DND-41 (cell line): ENCODE results near the gene CFAP61.

Experiments
- ATAC-seq: fragments of 200-7000 bp; cut with Tn5 transposase; 3 replicates; pipeline ENCODE4 v1.9.1; 2021; ENCODE audit warnings: low read depth; ENCODE audit not compliant: insufficient read depth
- DNase-seq: peaks from one replicate; pipeline ENCODE4 v3.0.0-alpha.2; 2020
- H2AFZ ChIP-seq: 2 replicates; pipeline ENCODE4 v1.6.0; 2012; ENCODE audit warnings: low read depth, low read length
- H3K27ac ChIP-seq: 2 replicates; pipeline ENCODE4 v1.5.1; 2012; ENCODE audit warnings: low read length, inconsistent platforms
- H3K27me3 ChIP-seq: fragments of 200-600 bp; sonication (generic); 2 replicates; pipeline ENCODE4 v1.6.0; 2012; ENCODE audit warnings: low read length, mild to moderate bottlenecking, inconsistent platforms; ENCODE audit not compliant: insufficient read depth, poor library complexity
- H3K36me3 ChIP-seq: 2 replicates; pipeline ENCODE4 v1.5.1; 2012; ENCODE audit warnings: low read length, inconsistent platforms; ENCODE audit not compliant: insufficient read depth
- H3K4me1 ChIP-seq: 2 replicates; pipeline ENCODE4 v1.5.1; 2012; ENCODE audit warnings: mild to moderate bottlenecking, low read length; ENCODE audit not compliant: insufficient read depth
- H3K4me2 ChIP-seq: 2 replicates; pipeline ENCODE4 v1.6.0; 2012; ENCODE audit warnings: mild to moderate bottlenecking, moderate library complexity, low read length, inconsistent platforms; ENCODE audit not compliant: insufficient read depth
- H3K4me3 ChIP-seq, 2 experiments: fragments of 200-600 bp in 1 of 2; shearing (Covaris generic) in 1 of 2; 2 replicates each; pipeline ENCODE4 v1.5.1; 2012 to 2016; ENCODE audit warnings: inconsistent platforms in 2 of 2, low read length in 2 of 2, mild to moderate bottlenecking in 2 of 2, low read depth in 1 of 2, moderate library complexity in 1 of 2
- H3K79me2 ChIP-seq: 2 replicates; pipeline ENCODE4 v1.6.0; 2012; ENCODE audit warnings: low read length, inconsistent platforms; ENCODE audit not compliant: insufficient read depth
- H3K9ac ChIP-seq: 2 replicates; pipeline ENCODE4 v1.6.0; 2012; ENCODE audit warnings: low read depth, mild to moderate bottlenecking, inconsistent platforms, low read length, moderate library complexity
- H3K9me3 ChIP-seq: 2 replicates; pipeline ENCODE4 v1.5.1; 2012; ENCODE audit warnings: low read length, moderate library complexity, mild to moderate bottlenecking, inconsistent platforms; ENCODE audit not compliant: insufficient read depth, severe bottlenecking
- H4K20me1 ChIP-seq: 2 replicates; pipeline ENCODE4 v1.6.0; 2012; ENCODE audit warnings: low read length; ENCODE audit not compliant: insufficient read depth
- CTCF ChIP-seq: IDR thresholded peaks from 2 replicates; pipeline ENCODE4 v1.5.1; 2012; ENCODE audit warnings: borderline replicate concordance, low read length, moderate library complexity, mild to moderate bottlenecking; ENCODE audit not compliant: poor library complexity, severe bottlenecking; ENCODE audit errors: extremely low read depth
- EZH2 ChIP-seq: IDR thresholded peaks from 3 replicates; pipeline ENCODE4 v1.6.1; 2012; ENCODE audit warnings: borderline replicate concordance, low read depth, mild to moderate bottlenecking, moderate library complexity, low read length, inconsistent platforms; ENCODE audit not compliant: severe bottlenecking

The CFAP61 gene

GRCh38 chr20:20138301-20139064 is 86.2 kb downstream of the CFAP61 start:
- Histone ChIP-seq H3K9me3 (no peaks in the 10 kb centered on the region), H3K4me2 (no peak overlapping the region), H3K4me1 (no peaks in the 10 kb centered on the region), H3K4me3 (no peak overlapping the region), H3K36me3 (no peaks in the 10 kb centered on the region), H4K20me1 (no peaks in the 10 kb centered on the region), H3K27ac (no peak overlapping the region), H3K9ac (no peak overlapping the region), H3K79me2 (no peaks in the 10 kb centered on the region), H2AFZ (no peak overlapping the region), H3K27me3 (no peaks in the 10 kb centered on the region)
- DNase-seq (no peak), ATAC-seq (no peak)
- no peak for TF ChIP-seq CTCF
- no peak for TF ChIP-seq EZH2

DNA sequence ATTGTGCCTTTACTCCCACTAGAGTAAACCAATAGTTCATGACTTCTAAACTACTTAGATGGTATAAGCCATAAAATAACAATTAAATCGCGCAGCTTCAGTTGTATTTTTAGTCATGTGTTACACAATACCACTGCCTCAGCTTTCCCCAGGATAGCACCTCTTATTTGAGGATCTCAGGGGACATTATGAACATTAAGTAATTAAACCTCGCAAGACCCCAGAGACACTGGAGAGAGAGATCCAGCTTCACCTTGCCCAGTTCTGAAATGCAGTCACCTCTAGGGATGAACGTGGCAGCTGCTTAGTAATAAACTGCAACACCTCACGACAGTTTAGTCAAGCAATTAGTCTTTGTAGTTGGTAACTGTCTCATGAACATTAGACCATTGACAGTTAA is 87.1 kb downstream of the CFAP61 start:
- Histone ChIP-seq H3K27me3 (no peaks in the 10 kb centered on the region), H3K9ac (no peak overlapping the region), H3K4me2 (no peak overlapping the region), H3K79me2 (no peaks in the 10 kb centered on the region), H3K4me3 (no peak overlapping the region), H3K27ac (no peak overlapping the region), H3K9me3 (no peaks in the 10 kb centered on the region), H3K36me3 (no peaks in the 10 kb centered on the region), H3K4me1 (no peaks in the 10 kb centered on the region), H4K20me1 (no peaks in the 10 kb centered on the region), H2AFZ (no peak overlapping the region)
- ATAC-seq (no peak), DNase-seq (no peak)
- TF ChIP-seq EZH2, result no peak
- TF ChIP-seq CTCF, result no peak

GRCh38 chr20:20143165-20143564 is 90.8 kb downstream of the CFAP61 start:
- Histone ChIP-seq H3K36me3 (no peaks in the 10 kb centered on the region), H3K4me1 (no peaks in the 10 kb centered on the region), H3K9ac (no peak overlapping the region), H4K20me1 (no peaks in the 10 kb centered on the region), H3K9me3 (peaks cover 2% of the 10 kb centered on the region), H3K4me3 (no peak overlapping the region), H3K79me2 (no peaks in the 10 kb centered on the region), H3K27me3 (no peaks in the 10 kb centered on the region), H3K4me2 (no peak overlapping the region), H3K27ac (no peak overlapping the region), H2AFZ (no peak overlapping the region)
- TF ChIP-seq EZH2 (no peak), CTCF (no peak)
- DNase-seq (no peak), ATAC-seq (no peak)

- Histone ChIP-seq H3K27ac (no peak overlapping the region), H3K4me1 (no peaks in the 10 kb centered on the region), H3K9me3 (peaks cover 2% of the 10 kb centered on the region), H3K4me2 (no peak overlapping the region), H3K4me3 (no peak overlapping the region), H3K27me3 (no peaks in the 10 kb centered on the region), H3K9ac (no peak overlapping the region), H4K20me1 (no peaks in the 10 kb centered on the region), H3K36me3 (no peaks in the 10 kb centered on the region), H3K79me2 (no peaks in the 10 kb centered on the region), H2AFZ (no peak overlapping the region)
- no peak for ATAC-seq
- TF ChIP-seq EZH2, result no peak
- TF ChIP-seq CTCF, result no peak
- DNase-seq, result no peak
These were observed 91.3 kb downstream of the CFAP61 start for GRCh38 chr20:20143646-20144045.
